ENCODE measurements around the gene TUBA4A. TPM values are rescaled to one million over a fixed set of nuclear protein-coding genes. Genes with fewer than 3 reads are reported as not detected.
"Not testable (repeated sequence)": the region's sequence is repeated elsewhere in the genome, so short reads cannot be mapped to it uniquely, and the experiment has no call there.

TUBA4A gene
- total RNA-seq, 1 donor from 2014 or later: 235 TPM

DNA sequence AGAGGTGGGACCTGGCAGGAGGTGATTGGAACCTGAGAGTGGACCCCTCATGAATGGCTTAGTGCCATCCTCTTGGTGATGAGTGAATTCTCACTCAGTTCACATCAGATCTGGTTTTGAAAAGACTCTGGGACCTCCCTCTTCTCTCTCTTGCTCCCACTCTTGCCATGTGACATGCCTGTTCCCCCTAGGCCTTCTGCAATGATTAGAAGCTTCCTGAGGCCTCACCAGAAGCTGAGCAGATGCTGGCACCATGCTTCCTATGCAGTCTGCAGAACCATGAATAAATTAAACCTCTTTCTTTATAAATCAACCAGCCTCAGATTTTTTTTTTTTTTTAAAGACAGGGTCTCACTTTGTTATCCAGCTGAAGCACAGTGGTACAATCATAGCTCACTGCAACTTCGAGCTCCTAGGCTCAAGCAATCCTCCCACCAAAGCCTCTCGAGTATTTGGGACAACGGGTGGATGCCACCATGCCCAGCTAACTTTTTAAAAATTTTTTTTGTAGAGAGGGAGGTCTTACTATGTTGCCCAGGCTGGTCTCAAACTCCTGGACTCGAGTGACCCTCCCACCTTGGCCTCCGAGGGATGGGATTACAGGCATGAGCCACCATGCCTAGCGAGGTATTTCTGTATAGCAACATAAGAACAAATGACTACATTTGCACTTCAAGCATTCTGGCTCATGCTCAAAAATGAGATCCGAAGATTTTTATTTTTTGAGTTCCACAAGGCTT lies 49.1 kb downstream of the TUBA4A start:
- peaks cover 24% of the 10 kb centered on the region for H3K4me1 Mint-ChIP-seq
- H3K36me3 Mint-ChIP-seq (ENCODE audit: low read depth): peaks cover 14% of the 10 kb centered on the region
- no peaks in the 10 kb centered on the region for H3K27me3 Mint-ChIP-seq
- no peaks in the 10 kb centered on the region for H3K9me3 Mint-ChIP-seq
- DNase-seq: peak; percentile 53
- H3K27ac Mint-ChIP-seq: no peak overlapping the region
- H3K4me3 Mint-ChIP-seq: no peak overlapping the region
- intact Hi-C loops (cut with micrococcal nuclease): no loop called here

DNA sequence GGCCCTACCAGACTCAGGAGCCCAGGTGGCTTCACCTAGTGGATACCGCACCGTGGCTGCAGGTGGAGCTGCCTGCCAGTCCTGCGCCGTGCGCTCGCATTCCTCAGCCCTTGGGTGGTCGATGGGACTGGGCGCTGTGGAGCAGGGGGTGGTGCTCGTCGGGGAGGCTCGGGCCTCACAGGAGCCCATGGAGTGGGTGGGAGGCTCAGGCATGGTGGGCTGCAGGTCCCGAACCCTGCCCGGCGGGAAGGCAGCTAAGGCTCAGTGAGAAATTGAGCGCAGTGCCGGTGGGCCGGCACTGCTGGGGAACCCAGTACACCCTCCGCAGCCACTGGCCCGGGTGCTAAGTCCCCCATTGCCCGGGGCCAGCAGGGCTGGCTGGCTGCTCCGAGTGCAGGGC lies 52.4 kb downstream of the TUBA4A start:
- intact Hi-C loops (cut with micrococcal nuclease); H3K9me3 Mint-ChIP-seq; H3K36me3 Mint-ChIP-seq (ENCODE audit: low read depth); H3K4me3 Mint-ChIP-seq; H3K4me1 Mint-ChIP-seq; H3K27me3 Mint-ChIP-seq; H3K27ac Mint-ChIP-seq: not testable (repeated sequence)
- peak; percentile 49 for DNase-seq

DNA sequence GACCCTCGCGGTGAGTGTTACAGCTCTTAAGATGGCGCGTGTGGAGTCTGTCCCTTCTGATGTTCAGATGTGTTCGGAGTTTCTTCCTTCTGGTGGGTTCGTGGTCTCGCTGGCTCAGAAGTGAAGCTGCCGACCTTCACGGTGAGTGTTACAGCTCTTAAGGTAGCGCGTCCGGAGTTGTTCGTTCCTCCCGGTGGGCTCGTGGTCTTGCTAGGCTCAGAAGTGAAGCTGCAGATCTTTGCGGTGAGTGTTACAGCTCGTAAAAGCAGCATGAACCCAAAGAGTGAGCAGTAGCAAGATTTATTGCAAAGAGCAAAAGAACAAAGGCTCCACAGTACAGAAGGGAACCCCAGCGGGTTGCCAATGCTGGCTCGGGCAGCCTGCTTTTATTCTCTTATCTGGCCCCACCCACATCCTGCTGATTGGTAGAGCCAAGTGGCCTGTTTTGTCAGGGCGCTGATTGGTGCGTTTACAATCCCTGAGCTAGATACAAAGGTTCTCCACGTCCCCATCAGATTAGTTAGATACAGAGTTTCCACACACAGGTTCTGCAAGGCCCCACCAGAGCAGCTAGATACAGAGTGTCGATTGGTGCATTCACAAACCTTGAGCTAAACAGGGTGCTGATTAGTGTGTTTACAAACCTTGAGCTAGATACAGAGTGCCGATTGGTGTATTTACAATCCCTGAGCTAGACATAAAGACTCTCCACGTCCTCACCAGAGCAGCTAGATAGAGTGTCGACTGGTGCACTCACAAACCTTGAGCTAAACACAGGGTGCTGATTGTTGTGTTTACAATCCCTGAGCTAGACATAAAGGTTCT lies 53.0 kb downstream of the TUBA4A start:
- H3K9me3 Mint-ChIP-seq; H3K36me3 Mint-ChIP-seq (ENCODE audit: low read depth); intact Hi-C loops (cut with micrococcal nuclease); H3K27me3 Mint-ChIP-seq; H3K4me1 Mint-ChIP-seq: not testable (repeated sequence)
- Mint-ChIP-seq H3K27ac (peak overlapping the region; percentile 77), H3K4me3 (peak overlapping the region; percentile 69)
- DNase-seq: peak; percentile 63

Other genes starting within 250 kb of the TUBA4A start
- gene CFAP65, start 212.4 kb downstream of the TUBA4A start, total RNA-seq: not detected in 2 replicates
- not detected in 2 replicates for gene IHH, start 193.0 kb downstream of the TUBA4A start, total RNA-seq
- gene NHEJ1, start 93.1 kb downstream of the TUBA4A start, total RNA-seq: 20.7 and 22.8 TPM in 2 replicates
- gene SLC23A3, start 83.9 kb downstream of the TUBA4A start, total RNA-seq: 1.8 and 2.3 TPM in 2 replicates
- 62.0 and 62.6 TPM in 2 replicates for gene CNPPD1, start 77.0 kb downstream of the TUBA4A start, total RNA-seq
- 54.1 and 57.4 TPM in 2 replicates for gene RETREG2, start 75.6 kb downstream of the TUBA4A start, total RNA-seq
- gene ZFAND2B, start 47.1 kb downstream of the TUBA4A start, total RNA-seq: 36.7 and 37.4 TPM in 2 replicates
- 28.8 TPM in 2 replicates for gene ABCB6, start 35.0 kb downstream of the TUBA4A start, total RNA-seq
- 61.6 and 67.2 TPM in 2 replicates for gene ATG9A, start 24.3 kb downstream of the TUBA4A start, total RNA-seq
- gene ANKZF1, start 24.1 kb downstream of the TUBA4A start, total RNA-seq: 144 and 149 TPM in 2 replicates
- 4.6 and 4.9 TPM in 2 replicates for gene GLB1L, start 8.5 kb downstream of the TUBA4A start, total RNA-seq
- 29.1 and 31.7 TPM in 2 replicates for gene STK16, start 8.4 kb downstream of the TUBA4A start, total RNA-seq
- gene TUBA4B, start 675 bp downstream of the TUBA4A start, total RNA-seq: not detected in 2 replicates
- 49.7 and 52.4 TPM in 2 replicates for gene DNAJB2, start 25.4 kb upstream of the TUBA4A start, total RNA-seq
- 0.07 TPM in 1 of 2 replicates, not detected in the other for gene PTPRN, start 55.5 kb upstream of the TUBA4A start, total RNA-seq
- gene RESP18, start 78.8 kb upstream of the TUBA4A start, total RNA-seq: not detected in 2 replicates
- gene DNPEP, start 134.0 kb upstream of the TUBA4A start, total RNA-seq: 129 and 148 TPM in 2 replicates
- gene DES, start 164.5 kb upstream of the TUBA4A start, total RNA-seq: not detected in 2 replicates
- 0.07 TPM in 1 of 2 replicates, not detected in the other for gene SPEG, start 180.9 kb upstream of the TUBA4A start, total RNA-seq
- gene GMPPA, start 245.0 kb upstream of the TUBA4A start, total RNA-seq: 45.5 and 46.0 TPM in 2 replicates